ENCODE data around the gene AGMO. TPM values are rescaled to one million over a fixed set of nuclear protein-coding genes. Genes with fewer than 3 reads are reported as not detected.
"Not testable (repeated sequence)": the region's sequence is repeated elsewhere in the genome, so short reads cannot be mapped to it uniquely, and the experiment has no call there.

The AGMO gene
- polyA plus RNA-seq, 4 donors, result 0.30 to 1.3 (median 0.73) TPM

GRCh38 chr7:15332956-15333355, 228.9 kb downstream of the AGMO start:
- no peak for DNase-seq (ENCODE audit: low read depth in 4 of 4, low spot score in 3 of 4)

- no peak for DNase-seq (ENCODE audit: low read depth in 4 of 4, low spot score in 3 of 4)
These were observed 230.9 kb downstream of the AGMO start for GRCh38 chr7:15330943-15331342.

- no peak for DNase-seq (ENCODE audit: low read depth in 4 of 4, low spot score in 3 of 4)
These were observed 234.8 kb downstream of the AGMO start for GRCh38 chr7:15327001-15327400.

- DNase-seq (ENCODE audit: low read depth in 4 of 4, low spot score in 3 of 4), result peak in 2 of 4 donors; percentile 3 to 12
These were observed 235.7 kb downstream of the AGMO start for GRCh38 chr7:15326044-15326644.

- no peak for DNase-seq (ENCODE audit: low read depth in 4 of 4, low spot score in 3 of 4)
These were observed 238.3 kb downstream of the AGMO start for GRCh38 chr7:15323550-15323949.

GRCh38 chr7:15317215-15317614, 244.6 kb downstream of the AGMO start:
- DNase-seq (ENCODE audit: low read depth in 4 of 4, low spot score in 3 of 4), result no peak

- DNase-seq (ENCODE audit: low read depth in 4 of 4, low spot score in 3 of 4), result no peak
These were observed 246.1 kb downstream of the AGMO start for GRCh38 chr7:15315678-15316077.

- DNase-seq (ENCODE audit: low read depth in 4 of 4, low spot score in 3 of 4), result no peak
These were observed 246.9 kb downstream of the AGMO start for GRCh38 chr7:15314922-15315321.

GRCh38 chr7:15313361-15313760, 248.5 kb downstream of the AGMO start:
- no peak for DNase-seq (ENCODE audit: low read depth in 4 of 4, low spot score in 3 of 4)

GRCh38 chr7:15309872-15310271, 251.9 kb downstream of the AGMO start:
- DNase-seq (ENCODE audit: low read depth in 4 of 4, low spot score in 3 of 4), result no peak

- DNase-seq (ENCODE audit: low read depth in 4 of 4, low spot score in 3 of 4), result no peak
These were observed 253.0 kb downstream of the AGMO start for GRCh38 chr7:15308821-15309220.

GRCh38 chr7:15306296-15306695, 255.5 kb downstream of the AGMO start:
- no peak for DNase-seq (ENCODE audit: low read depth in 4 of 4, low spot score in 3 of 4)

GRCh38 chr7:15305002-15305600, 256.7 kb downstream of the AGMO start:
- DNase-seq (ENCODE audit: low read depth in 4 of 4, low spot score in 3 of 4), result peak in 2 of 4 donors; percentile 6 to 10

GRCh38 chr7:15303357-15303756, 258.5 kb downstream of the AGMO start:
- DNase-seq (ENCODE audit: low read depth in 4 of 4, low spot score in 3 of 4), result no peak

GRCh38 chr7:15300986-15301385, 260.8 kb downstream of the AGMO start:
- DNase-seq (ENCODE audit: low read depth in 4 of 4, low spot score in 3 of 4), result not testable (repeated sequence)

- no peak for DNase-seq (ENCODE audit: low read depth in 4 of 4, low spot score in 3 of 4)
These were observed 269.7 kb downstream of the AGMO start for GRCh38 chr7:15292138-15292537.

GRCh38 chr7:15291699-15292098, 270.1 kb downstream of the AGMO start:
- no peak for DNase-seq (ENCODE audit: low read depth in 4 of 4, low spot score in 3 of 4)

GRCh38 chr7:15288741-15289140, 273.1 kb downstream of the AGMO start:
- DNase-seq (ENCODE audit: low read depth in 4 of 4, low spot score in 3 of 4), result no peak

- no peak for DNase-seq (ENCODE audit: low read depth in 4 of 4, low spot score in 3 of 4)
These were observed 277.4 kb downstream of the AGMO start for GRCh38 chr7:15284396-15284795.

- DNase-seq (ENCODE audit: low read depth in 4 of 4, low spot score in 3 of 4), result no peak
These were observed 281.6 kb downstream of the AGMO start for GRCh38 chr7:15280078-15280733.

GRCh38 chr7:15279640-15280039, 282.2 kb downstream of the AGMO start:
- no peak for DNase-seq (ENCODE audit: low read depth in 4 of 4, low spot score in 3 of 4)

- no peak for DNase-seq (ENCODE audit: low read depth in 4 of 4, low spot score in 3 of 4)
These were observed 304.1 kb downstream of the AGMO start for GRCh38 chr7:15257689-15258088.
